ENCODE data around the gene GDA.

- TF ChIP-seq CTCF (IDR thresholded peaks at IDR 0.05; ENCODE audit: low read depth, low read length) (no peak), POLR2A (IDR thresholded peaks at IDR 0.05; ENCODE audit: extremely low read depth, insufficient read length) (no peak)
Observed at GRCh38 chr9:72129271-72130156, 19.7 kb upstream of the GDA start.

Data from NB4 (cell line).